ENCODE results near the gene SYNPO2. TPM values are rescaled to one million over a fixed set of nuclear protein-coding genes. Genes with fewer than 3 reads are reported as not detected.

SYNPO2 gene
- total and polyA plus RNA-seq, 2 donors (not counting 1 experiment from before 2014, with no cell fraction given), result 0.03 to 0.20 TPM

DNA sequence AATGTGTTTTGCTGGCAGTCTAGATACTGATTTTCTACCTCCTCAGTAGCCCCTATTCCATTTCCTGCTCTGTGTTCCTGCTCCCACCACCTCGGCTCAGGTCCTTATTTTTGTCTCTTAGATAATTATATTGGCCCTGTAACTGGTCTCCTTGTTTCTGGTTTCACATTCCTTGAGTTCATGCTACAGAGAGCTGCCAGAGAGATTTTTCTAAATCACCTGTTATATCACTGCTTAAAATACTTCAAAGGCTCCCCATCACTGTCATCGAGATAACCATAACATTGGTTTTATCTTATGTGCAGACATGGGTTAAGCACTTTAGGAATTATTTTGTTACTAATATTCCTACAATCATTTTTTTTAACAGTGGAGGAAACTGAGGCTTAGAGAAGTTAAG, 9.6 kb downstream of the SYNPO2 start:
- Histone ChIP-seq H3K9me3 (ENCODE audit: control extremely low read depth in 1 of 3, control insufficient read depth in 2 of 3, insufficient read depth in 1 of 3, low read length in 2 of 3) (no peaks in the 10 kb centered on the region), H2AFZ (ENCODE audit: insufficient read depth, low read depth, low read length, poor library complexity, severe bottlenecking) (no peak overlapping the region), H3K4me2 (replicated peaks; ENCODE audit: low read depth, low read length, poor library complexity, severe bottlenecking) (no peak overlapping the region), H3K27ac (ENCODE audit: low read length in 2 of 2) (no peak overlapping the region), H3K9ac (ENCODE audit: low read length) (no peak overlapping the region), H3K4me3 (ENCODE audit: control extremely low read depth in 1 of 5, extremely low read depth in 1 of 5, insufficient read depth in 1 of 5, low read depth in 2 of 5, low read length in 4 of 5) (no peak overlapping the region), H3K4me1 (ENCODE audit: control insufficient read depth in 2 of 2, insufficient read depth in 2 of 2, low read length in 2 of 2) (no peaks in the 10 kb centered on the region), H3K36me3 (replicated peaks in 1 of 2; ENCODE audit: control extremely low read depth in 1 of 2, control insufficient read depth in 1 of 2, extremely low read depth in 1 of 2, insufficient read depth in 2 of 2, low read length in 1 of 2) (no peaks in the 10 kb centered on the region), H3K27me3 (replicated peaks in 1 of 4; ENCODE audit: control extremely low read depth in 1 of 4, control insufficient read depth in 3 of 4, insufficient read depth in 4 of 4, low read length in 3 of 4) (peaks cover 0 to 3% (median 0%) of the 10 kb centered on the region in 4 experiments), H3K79me2 (ENCODE audit: control insufficient read depth, insufficient read depth, low read length) (no peaks in the 10 kb centered on the region), H4K20me1 (ENCODE audit: control insufficient read depth, insufficient read depth, low read length, poor library complexity, severe bottlenecking) (no peaks in the 10 kb centered on the region)
- Mint-ChIP-seq H3K9me3 (ENCODE audit: insufficient read depth) (no peaks in the 10 kb centered on the region), H3K27ac (no peak overlapping the region), H3K4me1 (no peaks in the 10 kb centered on the region), H3K4me3 (no peak overlapping the region), H3K27me3 (peaks cover 17% of the 10 kb centered on the region)
- WGBS (ENCODE audit: insufficient coverage), result no CpG with 5 or more reads among the region's 2 CpGs
- no peak for DNase-seq
- ATAC-seq (ENCODE audit: low read depth), result no peak
- ChIA-PET CTCF (interaction anchor here (1.0 kb wide), 1 partner anchor 8 kb away, joined by 7 read pairs; no protein-coding TSS in a partner anchor), POLR2A (no interaction called here)
- TF ChIP-seq, protein P1, sequence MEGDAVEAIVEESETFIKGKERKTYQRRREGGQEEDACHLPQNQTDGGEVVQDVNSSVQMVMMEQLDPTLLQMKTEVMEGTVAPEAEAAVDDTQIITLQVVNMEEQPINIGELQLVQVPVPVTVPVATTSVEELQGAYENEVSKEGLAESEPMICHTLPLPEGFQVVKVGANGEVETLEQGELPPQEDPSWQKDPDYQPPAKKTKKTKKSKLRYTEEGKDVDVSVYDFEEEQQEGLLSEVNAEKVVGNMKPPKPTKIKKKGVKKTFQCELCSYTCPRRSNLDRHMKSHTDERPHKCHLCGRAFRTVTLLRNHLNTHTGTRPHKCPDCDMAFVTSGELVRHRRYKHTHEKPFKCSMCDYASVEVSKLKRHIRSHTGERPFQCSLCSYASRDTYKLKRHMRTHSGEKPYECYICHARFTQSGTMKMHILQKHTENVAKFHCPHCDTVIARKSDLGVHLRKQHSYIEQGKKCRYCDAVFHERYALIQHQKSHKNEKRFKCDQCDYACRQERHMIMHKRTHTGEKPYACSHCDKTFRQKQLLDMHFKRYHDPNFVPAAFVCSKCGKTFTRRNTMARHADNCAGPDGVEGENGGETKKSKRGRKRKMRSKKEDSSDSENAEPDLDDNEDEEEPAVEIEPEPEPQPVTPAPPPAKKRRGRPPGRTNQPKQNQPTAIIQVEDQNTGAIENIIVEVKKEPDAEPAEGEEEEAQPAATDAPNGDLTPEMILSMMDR (IDR thresholded peaks at IDR 0.05), result no peak
- no peak for TF ChIP-seq EZH2 (IDR thresholded peaks at IDR 0.05; ENCODE audit: borderline replicate concordance, insufficient read depth, low read depth, low read length, poor library complexity, severe bottlenecking)
- intact Hi-C loops (cut with micrococcal nuclease), result no loop called here

DNA sequence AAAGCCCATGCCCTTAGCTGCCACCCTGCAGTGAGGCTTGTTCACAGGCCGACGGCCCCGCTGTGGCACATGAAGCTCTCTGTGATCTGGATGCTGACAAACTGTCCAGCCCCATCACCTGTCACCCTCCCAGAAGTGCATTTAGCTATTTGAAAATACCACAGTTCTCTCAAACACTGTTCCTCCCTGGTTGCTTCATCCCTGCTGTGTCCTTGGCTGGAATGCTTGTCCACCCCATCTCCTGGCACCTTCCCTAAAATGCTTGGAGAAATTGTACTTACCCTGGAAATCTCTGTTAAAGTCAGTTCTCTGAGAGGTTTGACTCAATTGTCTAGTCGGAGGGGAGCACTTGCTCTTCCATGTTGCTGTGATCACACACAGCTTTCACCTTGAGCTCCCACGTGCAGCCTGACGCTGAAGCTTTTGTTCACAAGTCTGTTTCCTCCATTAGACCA, 10.1 kb downstream of the SYNPO2 start:
- no peak overlapping the region for H3K9ac ChIP-seq (ENCODE audit: low read length)
- TF ChIP-seq, protein P1 (IDR thresholded peaks at IDR 0.05), result no peak
- no peak for TF ChIP-seq EZH2 (IDR thresholded peaks at IDR 0.05; ENCODE audit: borderline replicate concordance, insufficient read depth, low read depth, low read length, poor library complexity, severe bottlenecking)
- WGBS (ENCODE audit: insufficient coverage), result 93% methylated on average over 5 of the region's 6 CpGs
- ChIA-PET CTCF (interaction anchor here (1.0 kb wide), 1 partner anchor 9 kb away, joined by 7 read pairs; no protein-coding TSS in a partner anchor), POLR2A (no interaction called here)
- peaks cover 0 to 3% (median 0%) of the 10 kb centered on the region in 4 experiments for H3K27me3 ChIP-seq (replicated peaks in 1 of 4; ENCODE audit: control extremely low read depth in 1 of 4, control insufficient read depth in 3 of 4, insufficient read depth in 4 of 4, low read length in 3 of 4)
- H3K9me3 ChIP-seq (ENCODE audit: control extremely low read depth in 1 of 3, control insufficient read depth in 2 of 3, insufficient read depth in 1 of 3, low read length in 2 of 3), result no peaks in the 10 kb centered on the region
- H3K27ac Mint-ChIP-seq, result no peak overlapping the region
- intact Hi-C loops (cut with micrococcal nuclease), result no loop called here
- H3K27me3 Mint-ChIP-seq, result peaks cover 17% of the 10 kb centered on the region
- no peak overlapping the region for H3K4me3 ChIP-seq (ENCODE audit: control extremely low read depth in 1 of 5, extremely low read depth in 1 of 5, insufficient read depth in 1 of 5, low read depth in 2 of 5, low read length in 4 of 5)
- H3K4me1 Mint-ChIP-seq, result no peaks in the 10 kb centered on the region
- H2AFZ ChIP-seq (ENCODE audit: insufficient read depth, low read depth, low read length, poor library complexity, severe bottlenecking), result no peak overlapping the region
- H3K9me3 Mint-ChIP-seq (ENCODE audit: insufficient read depth), result no peaks in the 10 kb centered on the region
- H3K4me1 ChIP-seq (ENCODE audit: control insufficient read depth in 2 of 2, insufficient read depth in 2 of 2, low read length in 2 of 2), result no peaks in the 10 kb centered on the region
- H3K79me2 ChIP-seq (ENCODE audit: control insufficient read depth, insufficient read depth, low read length), result no peaks in the 10 kb centered on the region
- H3K27ac ChIP-seq (ENCODE audit: low read length in 2 of 2), result no peak overlapping the region
- H3K4me2 ChIP-seq (replicated peaks; ENCODE audit: low read depth, low read length, poor library complexity, severe bottlenecking), result no peak overlapping the region
- no peaks in the 10 kb centered on the region for H4K20me1 ChIP-seq (ENCODE audit: control insufficient read depth, insufficient read depth, low read length, poor library complexity, severe bottlenecking)
- no peak overlapping the region for H3K4me3 Mint-ChIP-seq
- no peaks in the 10 kb centered on the region for H3K36me3 ChIP-seq (replicated peaks in 1 of 2; ENCODE audit: control extremely low read depth in 1 of 2, control insufficient read depth in 1 of 2, extremely low read depth in 1 of 2, insufficient read depth in 2 of 2, low read length in 1 of 2)
- ATAC-seq (ENCODE audit: low read depth), result no peak
- DNase-seq, result no peak

All from B cell (primary cell).